K562 (cell line): ENCODE data around the gene POGZ. TPM values are rescaled to one million over a fixed set of nuclear protein-coding genes. Genes with fewer than 3 reads are reported as not detected.

Source experiments
- CHD7 ChIP-seq: fragments of 200-600 bp; sonication (generic); IDR thresholded peaks from one replicate; pipeline ENCODE4 v1.6.1; 2012; ENCODE audit warnings: mild to moderate bottlenecking, low read depth, low read length, inconsistent platforms
- FOXK1 ChIP-seq: sonication (generic); formaldehyde crosslinking; IDR thresholded peaks from 2 replicates; pipeline ENCODE4 v1.8.0; 2022; ENCODE audit warnings: missing genetic modification reagents, mild to moderate bottlenecking, borderline replicate concordance
- GTF2A2 ChIP-seq: IDR thresholded peaks from 2 replicates; pipeline ENCODE4 v1.6.1; 2016; ENCODE audit warnings: mild to moderate bottlenecking, missing genetic modification characterization, missing compliant biosample characterization
- KDM5B ChIP-seq: fragments of 200-600 bp; sonication (generic); IDR thresholded peaks from 2 replicates; pipeline ENCODE4 v1.6.1; 2012; ENCODE audit warnings: low read depth, mild to moderate bottlenecking, moderate library complexity, low read length, control low read depth, inconsistent platforms; ENCODE audit not compliant: insufficient replicate concordance
- KLF10 ChIP-seq: fragments of 250-450 bp; sonication (Bioruptor Pico); IDR thresholded peaks from 2 replicates; pipeline ENCODE4 v1.6.1; 2021; ENCODE audit warnings: matching md5 sums
- MNT ChIP-seq, 2 experiments: fragments of 450-650 bp; conservative IDR thresholded peaks; 2 replicates each; pipeline ENCODE4 v1.6.1; 2017; ENCODE audit warnings: mild to moderate bottlenecking in 2 of 2, moderate library complexity in 2 of 2
- NFIC ChIP-seq: fragments of 450-650 bp; IDR thresholded peaks from 2 replicates; pipeline ENCODE4 v1.6.1; 2017; ENCODE audit warnings: mild to moderate bottlenecking, inconsistent platforms
- PHB2 ChIP-seq: fragments of 450-650 bp; IDR thresholded peaks from 2 replicates; pipeline ENCODE4 v1.6.1; 2017; ENCODE audit warnings: low read depth
- PHF8 ChIP-seq: fragments of 200-600 bp; sonication (generic); IDR thresholded peaks from 2 replicates; pipeline ENCODE4 v1.6.1; 2012; ENCODE audit warnings: mixed run types, mild to moderate bottlenecking, inconsistent platforms, low read length, moderate library complexity, borderline replicate concordance
- ZNF75A ChIP-seq: fragments of 450-650 bp; formaldehyde crosslinking; IDR thresholded peaks from 2 replicates; pipeline ENCODE4 v1.4.0; 2020; ENCODE audit warnings: mild to moderate bottlenecking
- polyA plus RNA-seq, 8 experiments: library from polyadenylated mRNA; depleted of rRNA in 4 of 8; stranded (reverse) in 5 of 8; unstranded in 3 of 8; fragments of >200 nt; fragmentation: Nextera tagmentation in 2 of 8; fragmentation: Illumina TruSeq in 1 of 8; extraction: Ambion mirVana in 2 of 8; extraction: Trizol in 1 of 8; gene quantifications; 2 replicates each; pipeline versions ENCODE4 v1.2.1 to v1.2.3, GENCODE V29; 2011 to 2014; ENCODE audit warnings: inconsistent platforms in 1 of 8, missing spikeins in 1 of 8
- total RNA-seq, 7 experiments: library from RNA; depleted of rRNA in 6 of 7; stranded (reverse); fragments of >200 nt in 6 of 7; fragmentation: Illumina TruSeq in 2 of 7; extraction: Trizol in 2 of 7; gene quantifications; 2 replicates each; pipeline versions ENCODE4 v1.2.1 to v1.2.3, GENCODE V29; 2011 to 2021; ENCODE audit warnings: low replicate concordance in 1 of 7

POGZ gene
- total and polyA plus RNA-seq, 9 of the 15 experiments (the other 6 are each of a cell fraction or from before 2014, with no cell fraction given) = 9.4 to 40.6 (median 21.6) TPM

- TF ChIP-seq CHD7 (no peak), GTF2A2 (tag) (0 out of 2 replicates have a peak, but pooled peaks have one; percentile 44), NFIC (peak; percentile 51; the same call in 1 of the 2 replicates), KDM5B (peak; percentile 92), PHF8 (peak; percentile 71; the same call in 1 of the 2 replicates), ZNF75A (no peak), KLF10 (CRISPR knock-in tag) (no peak), PHB2 (no peak), MNT (conservative IDR thresholded peaks at IDR 0.05) (no peak), FOXK1 (no peak)
Observed at GRCh38 chr1:151372058-151372934, 87.0 kb downstream of the POGZ start, which contains the start of gene SELENBP1 (continued).
